ENCODE results near the gene ZNF438. TPM values are rescaled to one million over a fixed set of nuclear protein-coding genes. Genes with fewer than 3 reads are reported as not detected.

The ZNF438 gene
- total and polyA plus RNA-seq, 2 of the 4 experiments (the other 2 are of a cell fraction) = 1.8 to 2.9 TPM

DNA sequence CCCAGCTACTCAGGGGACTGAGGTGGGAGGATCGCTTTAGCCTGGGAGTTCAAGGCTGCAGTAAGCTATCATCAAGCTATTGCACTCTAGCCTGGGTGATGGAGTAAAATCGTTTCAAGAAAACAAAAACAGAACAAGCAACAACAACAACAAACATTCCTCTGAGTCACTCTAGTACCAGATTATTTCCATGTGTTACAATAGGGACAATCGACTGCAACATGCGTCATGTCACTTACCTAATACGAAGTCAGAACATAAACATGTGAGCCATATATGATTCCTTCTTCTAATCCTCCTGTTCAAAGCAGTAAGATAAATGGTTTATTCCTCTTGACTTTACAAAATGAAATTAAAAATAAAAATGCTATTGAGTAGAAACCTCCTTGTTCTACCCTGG is 57.3 kb downstream of the ZNF438 start:
- H3K4me3 ChIP-seq (ENCODE audit: insufficient read depth, low read depth, low read length) = no peak overlapping the region
- peaks cover 0 to 7% of the 10 kb centered on the region in 2 experiments; a peak in 1 of 4 replicates for H3K79me1 ChIP-seq (ENCODE audit: low read depth in 1 of 2, low read length in 2 of 2)
- 0 out of 2 replicates have a peak, but pooled peaks cover 5% of the 10 kb centered on the region for H3K9me1 ChIP-seq (ENCODE audit: insufficient read depth, low read length)
- H4K8ac ChIP-seq (ENCODE audit: low read depth in 2 of 2, low read length in 2 of 2) = no peak overlapping the region
- no peak overlapping the region for H2BK5ac ChIP-seq (ENCODE audit: low read depth, low read length, poor library complexity, severe bottlenecking)
- DNase-seq = no peak
- H3K56ac ChIP-seq (ENCODE audit: extremely low read depth, insufficient read depth, low read length) = no peak overlapping the region
- H2AFZ ChIP-seq (replicated peaks; ENCODE audit: low read length, poor library complexity) = no peak overlapping the region
- H3K27me3 ChIP-seq (ENCODE audit: control insufficient read depth, insufficient read depth, low read length) = no peaks in the 10 kb centered on the region
- H2AK5ac ChIP-seq (ENCODE audit: low read depth, low read length) = no peak overlapping the region
- no peak overlapping the region for H4K91ac ChIP-seq (ENCODE audit: insufficient read depth, low read depth, low read length)
- H3K4me2 ChIP-seq (ENCODE audit: low read depth, low read length) = no peak overlapping the region
- H3K18ac ChIP-seq (ENCODE audit: low read depth, low read length) = no peak overlapping the region
- in situ Hi-C loops (cut with MboI; ENCODE audit: low sequenced_read_pairs) = no loop called here
- dilution Hi-C loops (cut with HindIII; ENCODE audit: low sequenced_read_pairs, unreplicated experiment) = no loop called here
- H3K27ac ChIP-seq (ENCODE audit: insufficient read depth, low read length) = no peak overlapping the region
- intact Hi-C loops (cut with micrococcal nuclease) = no loop called here
- WGBS, 2 experiments (ENCODE audit: extremely low coverage in 2 of 2, insufficient read length in 1 of 2) = no CpG with 5 or more reads among the region's 5 CpGs
- H3K4me1 ChIP-seq (ENCODE audit: control insufficient read depth, insufficient read depth, low read length) = no peaks in the 10 kb centered on the region; the same call in 1 of the 2 replicates
- CTCF ChIA-PET = interaction anchor here (0.7 to 0.8 kb wide), 2 partner anchors 30 to 306 kb away, joined by 3 read pairs; no protein-coding TSS in a partner anchor
- H2BK15ac ChIP-seq (ENCODE audit: low read depth, low read length) = no peak overlapping the region
- no peak overlapping the region for H2AK9ac ChIP-seq (replicated peaks; ENCODE audit: low read depth, low read length, poor library complexity)
- no TSS peak for BruUV-seq (replicated peaks)
- no peak overlapping the region for H3K4ac ChIP-seq (ENCODE audit: low read depth, low read length)
- no peak overlapping the region for H4K5ac ChIP-seq (ENCODE audit: low read depth, low read length)
- H2BK120ac ChIP-seq (ENCODE audit: low read depth, low read length) = no peak overlapping the region
- no peaks in the 10 kb centered on the region for H3K9me3 ChIP-seq (ENCODE audit: control insufficient read depth, insufficient read depth, low read length)
- H3K23ac ChIP-seq (ENCODE audit: low read depth, low read length) = no peak overlapping the region
- no peak for TF ChIP-seq MAFK (IDR thresholded peaks at IDR 0.05; ENCODE audit: low read depth, low read length)
- no peak for TF ChIP-seq CHD1 (IDR thresholded peaks at IDR 0.05; ENCODE audit: low read depth, low read length)
- no peak for TF ChIP-seq MXI1 (IDR thresholded peaks at IDR 0.05; ENCODE audit: borderline replicate concordance, low read depth, low read length)
- no peak for TF ChIP-seq RAD21 (IDR thresholded peaks at IDR 0.05; ENCODE audit: low read length)
- no peak for TF ChIP-seq POLR2A (IDR thresholded peaks at IDR 0.05; ENCODE audit: low read depth, low read length)
- TF ChIP-seq FOS (IDR thresholded peaks at IDR 0.05; ENCODE audit: low read depth, low read length) = no peak
- TF ChIP-seq USF2 (IDR thresholded peaks at IDR 0.05; ENCODE audit: low read depth, low read length) = no peak
- no peak for TF ChIP-seq MAZ (IDR thresholded peaks at IDR 0.05; ENCODE audit: borderline replicate concordance, low read depth, low read length)
- TF ChIP-seq BHLHE40 (IDR thresholded peaks at IDR 0.05; ENCODE audit: low read depth, low read length) = no peak
- TF ChIP-seq, protein P1, sequence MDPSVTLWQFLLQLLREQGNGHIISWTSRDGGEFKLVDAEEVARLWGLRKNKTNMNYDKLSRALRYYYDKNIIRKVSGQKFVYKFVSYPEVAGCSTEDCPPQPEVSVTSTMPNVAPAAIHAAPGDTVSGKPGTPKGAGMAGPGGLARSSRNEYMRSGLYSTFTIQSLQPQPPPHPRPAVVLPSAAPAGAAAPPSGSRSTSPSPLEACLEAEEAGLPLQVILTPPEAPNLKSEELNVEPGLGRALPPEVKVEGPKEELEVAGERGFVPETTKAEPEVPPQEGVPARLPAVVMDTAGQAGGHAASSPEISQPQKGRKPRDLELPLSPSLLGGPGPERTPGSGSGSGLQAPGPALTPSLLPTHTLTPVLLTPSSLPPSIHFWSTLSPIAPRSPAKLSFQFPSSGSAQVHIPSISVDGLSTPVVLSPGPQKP (IDR thresholded peaks at IDR 0.05; ENCODE audit: borderline replicate concordance, low read depth, low read length) = no peak
- no peak for TF ChIP-seq CEBPB (IDR thresholded peaks at IDR 0.05; ENCODE audit: low read depth, low read length)
- no peak for TF ChIP-seq RFX5 (IDR thresholded peaks at IDR 0.05; ENCODE audit: low read depth, low read length)
- H3K9ac ChIP-seq (ENCODE audit: low read depth, low read length) = no peak overlapping the region
- no peaks in the 10 kb centered on the region for H4K20me1 ChIP-seq (ENCODE audit: insufficient read depth, low read length)
- no peak overlapping the region for H3K14ac ChIP-seq (replicated peaks; ENCODE audit: low read depth, low read length)
- no peaks in the 10 kb centered on the region for H3K36me3 ChIP-seq (ENCODE audit: control insufficient read depth, insufficient read depth, low read length)
- no peak overlapping the region; the same call in 1 of the 2 replicates for H2BK20ac ChIP-seq (ENCODE audit: low read depth, low read length)
- no peak for ATAC-seq (ENCODE audit: low read depth)
- POLR2A ChIA-PET (ENCODE audit: unreplicated experiment) = no interaction called here
